Medulla oblongata (tissue), 1 donor: ENCODE measurements around the gene OSBPL8.

Experiments
- DNase-seq: peaks from one replicate; pipeline ENCODE4 v3.0.0-alpha.2; 2015; ENCODE audit errors: extremely low spot score

Gene OSBPL8

DNA sequence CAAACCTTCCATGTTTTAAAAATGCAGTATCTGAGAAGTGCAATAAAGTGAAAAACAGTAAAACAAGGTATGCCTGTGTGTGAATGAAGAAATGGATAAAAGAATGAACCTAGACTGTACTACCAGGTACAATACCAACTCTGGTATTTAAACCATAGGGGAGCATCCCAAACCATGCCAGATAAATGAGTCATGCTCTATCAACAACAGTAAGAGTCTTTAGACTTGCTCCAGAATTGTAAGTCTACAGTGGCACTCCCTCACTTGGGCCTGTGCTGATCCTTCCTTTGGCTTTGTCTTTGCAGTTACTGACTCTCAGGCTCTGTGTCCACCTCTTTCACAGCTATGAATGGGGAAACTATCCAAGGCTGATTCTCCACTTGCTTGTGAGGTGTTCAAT lies 249.5 kb downstream of the OSBPL8 start:
- no peak for DNase-seq

- no peak for DNase-seq
These were observed 250.7 kb downstream of the OSBPL8 start for GRCh38 chr12:76308866-76309265.

DNA sequence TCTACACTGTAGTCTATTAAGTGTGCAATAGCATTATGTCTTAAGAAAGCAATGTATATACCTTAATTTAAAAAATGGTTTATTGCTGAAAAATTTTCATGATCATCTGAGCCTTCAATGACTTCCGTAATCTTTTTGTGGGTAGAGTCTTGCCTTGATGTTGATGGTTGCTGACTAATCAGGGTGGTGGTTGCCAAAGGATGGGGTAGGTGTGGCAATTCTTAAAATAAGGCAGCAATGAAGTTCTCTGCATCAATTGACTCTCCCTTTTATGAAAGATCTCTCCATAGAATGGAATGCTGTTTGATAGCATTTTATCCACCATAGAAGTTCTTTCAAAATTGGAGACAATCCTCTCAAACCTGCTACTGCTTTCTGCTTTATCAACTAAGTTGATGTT lies 252.5 kb downstream of the OSBPL8 start:
- DNase-seq = no peak

DNA sequence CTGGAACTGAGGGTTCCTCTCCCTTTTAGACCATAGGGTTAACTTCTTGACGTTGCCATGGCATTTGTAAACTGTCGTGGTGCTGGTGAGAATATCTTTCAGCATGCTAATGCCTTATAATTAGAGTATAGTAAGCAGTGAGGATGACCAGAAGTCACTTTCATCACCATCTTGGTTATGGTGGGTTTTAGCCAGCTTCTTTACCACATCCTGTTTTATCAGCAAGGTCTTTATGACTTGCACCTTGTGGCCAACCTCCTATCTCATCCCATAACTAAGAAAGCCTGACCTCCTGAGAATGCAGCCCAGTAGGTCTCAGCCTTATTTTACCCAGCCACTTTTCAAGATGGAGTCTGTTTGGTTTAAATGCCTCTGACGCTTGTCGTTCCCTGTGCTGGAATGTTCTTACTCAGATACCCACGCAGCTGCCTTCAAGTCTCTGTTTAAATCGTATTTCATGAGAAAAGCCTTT lies 255.5 kb downstream of the OSBPL8 start:
- no peak for DNase-seq

GRCh38 chr12:76303365-76303764 lies 256.2 kb downstream of the OSBPL8 start:
- DNase-seq = no peak
